IMR-90 (cell line): ENCODE data around the gene DHRS3. TPM values are rescaled to one million over a fixed set of nuclear protein-coding genes. Genes with fewer than 3 reads are reported as not detected.

Experiments
- ATAC-seq: fragments of 200-7000 bp; cut with Tn5 transposase; 2 replicates; pipeline ENCODE4 v1.9.1; 2020; ENCODE audit warnings: low read depth, mild to moderate bottlenecking, moderate library complexity
- BruUV-seq: library from RNA; stranded (reverse); fragments of 400-500 nt; replicated peaks from 2 replicates; lab custom pipeline; 2021; lab: Mats Ljungman, UMichigan
- CTCF ChIA-PET: fragments of 300-600 bp; formaldehyde crosslinking; extraction: SDS; loops from one replicate; lab custom pipeline; 2021; ENCODE audit warnings: antibody characterized with exemption; lab: Yijun Ruan, JAX
- POLR2A ChIA-PET: fragments of 300-600 bp; sonication (Branson Sonifier 250); formaldehyde crosslinking; loops from one replicate; lab custom pipeline; 2022; ENCODE audit warnings: antibody characterized with exemption; ENCODE audit not compliant: unreplicated experiment; lab: Charles Lee
- DNase-seq: peaks from one replicate; pipeline ENCODE4 v3.0.0; 2013
- H2AFZ ChIP-seq: replicated peaks from 2 replicates; pipeline ENCODE3; 2013; ENCODE audit warnings: low read length, mild to moderate bottlenecking; ENCODE audit not compliant: poor library complexity
- H2AK5ac ChIP-seq: 2 replicates; pipeline ENCODE4 v1.6.1; 2013; ENCODE audit warnings: low read depth, low read length, inconsistent platforms
- H2AK9ac ChIP-seq: replicated peaks from 2 replicates; pipeline ENCODE3; 2013; ENCODE audit warnings: mild to moderate bottlenecking, low read depth, low read length, moderate library complexity; ENCODE audit not compliant: poor library complexity
- H2BK120ac ChIP-seq: 2 replicates; pipeline ENCODE4 v1.6.1; 2013; ENCODE audit warnings: low read depth, low read length, inconsistent platforms
- H2BK15ac ChIP-seq: 3 replicates; pipeline ENCODE4 v1.6.1; 2013; ENCODE audit warnings: low read depth, low read length, inconsistent platforms
- H2BK20ac ChIP-seq: 2 replicates; pipeline ENCODE4 v1.6.1; 2013; ENCODE audit warnings: low read depth, mild to moderate bottlenecking, inconsistent platforms, low read length, moderate library complexity
- H2BK5ac ChIP-seq: 2 replicates; pipeline ENCODE4 v1.6.1; 2013; ENCODE audit warnings: mild to moderate bottlenecking, low read depth, low read length, inconsistent platforms; ENCODE audit not compliant: poor library complexity, severe bottlenecking
- H3K14ac ChIP-seq: replicated peaks from 2 replicates; pipeline ENCODE4 v1.6.1; 2013; ENCODE audit warnings: low read depth, low read length, inconsistent platforms
- H3K18ac ChIP-seq: 2 replicates; pipeline ENCODE4 v1.6.1; 2013; ENCODE audit warnings: low read depth, low read length, control low read depth
- H3K23ac ChIP-seq: 2 replicates; pipeline ENCODE4 v1.6.1; 2013; ENCODE audit warnings: low read depth, low read length, inconsistent platforms
- H3K27ac ChIP-seq: 2 replicates; pipeline ENCODE4 v1.5.1; 2013; ENCODE audit warnings: mild to moderate bottlenecking, control low read depth, low read length; ENCODE audit not compliant: insufficient read depth
- H3K27me3 ChIP-seq: 2 replicates; pipeline ENCODE4 v1.6.1; 2013; ENCODE audit warnings: low read length; ENCODE audit not compliant: control insufficient read depth, insufficient read depth
- H3K36me3 ChIP-seq: 2 replicates; pipeline ENCODE4 v1.6.1; 2013; ENCODE audit warnings: low read length, mixed read lengths; ENCODE audit not compliant: control insufficient read depth, insufficient read depth
- H3K4ac ChIP-seq: 2 replicates; pipeline ENCODE4 v1.6.1; 2013; ENCODE audit warnings: low read depth, low read length, inconsistent platforms
- H3K4me1 ChIP-seq: 2 replicates; pipeline ENCODE4 v1.6.1; 2013; ENCODE audit warnings: low read length, mixed read lengths; ENCODE audit not compliant: control insufficient read depth, insufficient read depth
- H3K4me2 ChIP-seq: 2 replicates; pipeline ENCODE4 v1.6.1; 2013; ENCODE audit warnings: low read depth, mild to moderate bottlenecking, control low read depth, low read length, moderate library complexity
- H3K4me3 ChIP-seq: 2 replicates; pipeline ENCODE4 v1.5.1; 2013; ENCODE audit warnings: low read depth, mild to moderate bottlenecking, control low read depth, low read length, moderate library complexity; ENCODE audit not compliant: insufficient read depth
- H3K56ac ChIP-seq: 2 replicates; pipeline ENCODE4 v1.6.1; 2013; ENCODE audit warnings: low read length, inconsistent platforms; ENCODE audit not compliant: insufficient read depth; ENCODE audit errors: extremely low read depth
- H3K79me1 ChIP-seq, 2 experiments: 2 replicates each; pipeline ENCODE4 v1.6.1; 2013; ENCODE audit warnings: low read length in 2 of 2, inconsistent platforms in 1 of 2, low read depth in 1 of 2
- H3K9ac ChIP-seq: 2 replicates; pipeline ENCODE4 v1.6.1; 2013; ENCODE audit warnings: low read depth, low read length, control low read depth
- H3K9me1 ChIP-seq: 2 replicates; pipeline ENCODE4 v1.6.1; 2013; ENCODE audit warnings: low read length, inconsistent platforms; ENCODE audit not compliant: insufficient read depth
- H3K9me3 ChIP-seq: 2 replicates; pipeline ENCODE4 v1.6.1; 2013; ENCODE audit warnings: low read length; ENCODE audit not compliant: control insufficient read depth, insufficient read depth
- H4K20me1 ChIP-seq: 2 replicates; pipeline ENCODE4 v1.6.1; 2013; ENCODE audit warnings: low read length, inconsistent platforms; ENCODE audit not compliant: insufficient read depth
- H4K5ac ChIP-seq: 2 replicates; pipeline ENCODE4 v1.6.1; 2013; ENCODE audit warnings: mild to moderate bottlenecking, low read depth, low read length, control low read depth
- H4K8ac ChIP-seq, 2 experiments: 2 replicates each; pipeline ENCODE4 v1.6.1; 2013; ENCODE audit warnings: low read depth in 2 of 2, low read length in 2 of 2, control low read depth in 1 of 2, inconsistent platforms in 1 of 2
- H4K91ac ChIP-seq: 2 replicates; pipeline ENCODE4 v1.6.1; 2013; ENCODE audit warnings: low read depth, low read length, inconsistent platforms; ENCODE audit not compliant: insufficient read depth
- CHD1 ChIP-seq: IDR thresholded peaks from 2 replicates; pipeline ENCODE4 v1.6.1; 2012; ENCODE audit warnings: low read depth, low read length, improper control_type of control experiment
- MXI1 ChIP-seq: IDR thresholded peaks from 2 replicates; pipeline ENCODE4 v1.6.1; 2012; ENCODE audit warnings: low read depth, mild to moderate bottlenecking, low read length, moderate library complexity, borderline replicate concordance
- NFE2L2 ChIP-seq: fragments of 150-350 bp; IDR thresholded peaks from 2 replicates; pipeline ENCODE4 v1.6.1; 2016; ENCODE audit warnings: low read depth, mild to moderate bottlenecking, low read length
- POLR2A ChIP-seq: IDR thresholded peaks from 2 replicates; pipeline ENCODE4 v1.6.1; 2012; ENCODE audit warnings: mild to moderate bottlenecking, low read depth, low read length
- SMC3 ChIP-seq: fragments of 150-350 bp; IDR thresholded peaks from 2 replicates; pipeline ENCODE4 v1.6.1; 2016; ENCODE audit warnings: low read depth, mild to moderate bottlenecking, antibody characterized with exemption, low read length, moderate library complexity
- WGBS, 2 experiments: methylation state at CpG; one replicate each; pipeline versions ENCODE4 v1.1.5 to v1.1.7; 2013; ENCODE audit warnings: missing lambda C conversion rate in 2 of 2; ENCODE audit not compliant: insufficient read length in 1 of 2; ENCODE audit errors: extremely low coverage in 2 of 2; 5-methylcytosine and 5-hydroxymethylcytosine counted together
- dilution Hi-C: fragments of 300-500 bp; cut with HindIII; formaldehyde crosslinking; loops from one replicate; pipeline ENCODE4 v1.14.3; 2018; ENCODE audit warnings: low sequenced_read_pairs; ENCODE audit not compliant: unreplicated experiment
- in situ Hi-C: fragments of 300-500 bp; cut with MboI; formaldehyde crosslinking; loops from 3 replicates; pipeline ENCODE4 v1.14.3; 2019; ENCODE audit warnings: low sequenced_read_pairs, inconsistent platforms, mixed read lengths
- intact Hi-C: fragments of 100-400 bp; cut with micrococcal nuclease; formaldehyde crosslinking; loops from 2 replicates; pipeline ENCODE4 v1.10.0; 2022
- polyA plus RNA-seq, 3 experiments: library from polyadenylated mRNA; depleted of rRNA; stranded (reverse); fragments of >200 nt; gene quantifications; 2 replicates each; pipeline ENCODE4 v1.2.3, GENCODE V29; 2012; ENCODE audit warnings: low replicate concordance in 1 of 3
- total RNA-seq: library from RNA; depleted of rRNA; stranded (reverse); fragments of >200 nt; gene quantifications from 2 replicates; pipeline ENCODE4 v1.2.3, GENCODE V29; 2012
- TF ChIP-seq, protein P1 (sequence below): fragments of 150-350 bp; IDR thresholded peaks from 2 replicates; pipeline ENCODE4 v1.6.1; 2017; ENCODE audit warnings: mild to moderate bottlenecking, antibody characterized with exemption, low read length, low read depth
- TF ChIP-seq, protein P2 (sequence below): fragments of 150-350 bp; IDR thresholded peaks from 2 replicates; pipeline ENCODE4 v1.6.1; 2016; ENCODE audit warnings: low read depth, mild to moderate bottlenecking, low read length, moderate library complexity, borderline replicate concordance

The DHRS3 gene
- total and polyA plus RNA-seq, 2 of the 4 experiments (the other 2 are of a cell fraction): 11.2 to 14.5 TPM

DNA sequence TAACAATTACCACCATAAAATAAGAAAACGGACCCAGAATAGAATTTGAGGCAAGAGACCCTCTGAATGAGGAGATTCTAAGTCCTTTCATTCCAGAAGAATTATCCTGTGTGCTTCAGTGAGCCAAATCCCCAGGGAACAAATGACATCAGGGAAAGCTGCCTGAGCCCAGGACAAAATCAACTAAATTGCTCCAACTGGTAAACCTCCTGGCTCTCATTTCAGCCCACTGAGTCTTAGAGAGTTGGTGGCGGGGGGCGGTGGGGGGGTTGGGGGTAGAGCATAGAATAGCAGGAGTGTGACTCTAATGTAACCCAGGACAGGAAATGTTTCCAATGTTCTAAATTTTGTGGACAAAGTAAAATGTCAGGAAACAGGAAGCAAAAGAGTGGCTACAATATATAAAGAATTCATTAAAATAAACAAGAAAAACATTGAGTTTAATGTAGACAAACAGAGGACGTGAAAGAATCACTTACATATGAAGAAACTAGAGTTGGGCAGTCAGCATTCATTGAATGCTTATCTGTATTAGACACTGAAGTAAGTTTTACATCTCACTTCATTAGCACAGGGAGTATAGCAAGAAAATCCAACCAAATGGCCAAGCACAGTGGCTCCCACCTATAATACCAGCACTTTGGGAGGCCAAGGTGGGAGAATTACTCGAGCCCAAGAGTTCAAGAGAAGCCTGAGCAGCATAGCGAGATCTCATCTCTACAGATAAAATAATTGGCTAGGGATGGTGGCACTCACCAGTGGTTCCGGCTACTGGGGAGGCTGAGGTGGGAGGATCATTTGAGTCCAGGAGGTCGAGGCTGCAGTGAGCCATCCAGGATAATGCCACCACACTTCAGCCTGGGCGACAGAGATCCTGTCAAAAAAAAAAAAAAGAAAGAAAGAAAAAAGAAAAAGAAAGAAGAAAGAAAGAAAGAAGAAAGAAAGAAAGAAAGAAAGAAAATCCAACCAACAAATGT lies 75.1 kb downstream of the DHRS3 start (continued):
- TF ChIP-seq CHD1: no peak

DNA sequence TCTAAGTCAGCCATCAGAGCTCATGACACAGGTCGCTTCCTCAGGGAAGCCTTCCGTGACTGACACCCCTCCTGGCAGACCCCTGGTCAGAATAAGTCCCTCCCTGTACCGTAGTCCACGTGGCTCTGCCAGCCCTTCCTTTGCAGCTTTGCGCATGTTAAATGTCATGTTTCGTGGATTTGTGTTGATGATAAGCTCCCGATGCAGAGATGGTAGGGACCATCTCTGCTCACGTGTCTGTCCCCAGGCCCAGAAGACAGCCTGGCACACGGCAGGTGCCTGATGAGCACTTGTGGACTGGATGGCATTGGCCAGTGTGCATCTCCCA lies 75.9 kb downstream of the DHRS3 start:
- peaks cover 6% of the 10 kb centered on the region; the same call in 1 of the 2 replicates for H3K27me3 ChIP-seq
- H4K91ac ChIP-seq: peak overlapping the region; percentile 69
- H2BK120ac ChIP-seq: peak overlapping the region; percentile 72
- no peak overlapping the region for H3K56ac ChIP-seq
- no peaks in the 10 kb centered on the region for H3K9me3 ChIP-seq
- H3K27ac ChIP-seq: 0 out of 2 replicates have a peak overlapping the region, but pooled peaks have one; percentile 13
- H3K4me2 ChIP-seq: no peak overlapping the region
- no peak overlapping the region for H3K18ac ChIP-seq
- peak overlapping the region; percentile 82 for H3K4ac ChIP-seq
- DNase-seq (no peak), ATAC-seq (no peak)
- no peaks in the 10 kb centered on the region for H3K79me1 ChIP-seq
- dilution Hi-C loops: no loop called here
- peaks cover 23% of the 10 kb centered on the region for H3K4me1 ChIP-seq
- no peak overlapping the region for H2AFZ ChIP-seq
- intact Hi-C loops: loop anchor here (5.0 kb wide), 1 partner anchor 60 kb away; no protein-coding TSS in a partner anchor
- no peak overlapping the region for H4K5ac ChIP-seq
- BruUV-seq: no TSS peak
- 83% methylated on average over 4 of the region's 9 CpGs; no CpG with 5 or more reads in 1 of the 2 experiments for WGBS, 2 experiments
- H3K14ac ChIP-seq: no peak overlapping the region; the same call in 1 of the 2 replicates
- H2AK5ac ChIP-seq: peak overlapping the region; percentile 47; the same call in 1 of the 2 replicates
- in situ Hi-C loops: no loop called here
- TF ChIP-seq MXI1 (no peak), POLR2A (no peak), SMC3 (no peak), CHD1 (no peak), NFE2L2 (no peak)
- TF ChIP-seq, protein P1, sequence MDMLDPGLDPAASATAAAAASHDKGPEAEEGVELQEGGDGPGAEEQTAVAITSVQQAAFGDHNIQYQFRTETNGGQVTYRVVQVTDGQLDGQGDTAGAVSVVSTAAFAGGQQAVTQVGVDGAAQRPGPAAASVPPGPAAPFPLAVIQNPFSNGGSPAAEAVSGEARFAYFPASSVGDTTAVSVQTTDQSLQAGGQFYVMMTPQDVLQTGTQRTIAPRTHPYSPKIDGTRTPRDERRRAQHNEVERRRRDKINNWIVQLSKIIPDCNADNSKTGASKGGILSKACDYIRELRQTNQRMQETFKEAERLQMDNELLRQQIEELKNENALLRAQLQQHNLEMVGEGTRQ: no peak
- TF ChIP-seq, protein P2, sequence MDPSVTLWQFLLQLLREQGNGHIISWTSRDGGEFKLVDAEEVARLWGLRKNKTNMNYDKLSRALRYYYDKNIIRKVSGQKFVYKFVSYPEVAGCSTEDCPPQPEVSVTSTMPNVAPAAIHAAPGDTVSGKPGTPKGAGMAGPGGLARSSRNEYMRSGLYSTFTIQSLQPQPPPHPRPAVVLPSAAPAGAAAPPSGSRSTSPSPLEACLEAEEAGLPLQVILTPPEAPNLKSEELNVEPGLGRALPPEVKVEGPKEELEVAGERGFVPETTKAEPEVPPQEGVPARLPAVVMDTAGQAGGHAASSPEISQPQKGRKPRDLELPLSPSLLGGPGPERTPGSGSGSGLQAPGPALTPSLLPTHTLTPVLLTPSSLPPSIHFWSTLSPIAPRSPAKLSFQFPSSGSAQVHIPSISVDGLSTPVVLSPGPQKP: no peak
- H3K9me1 ChIP-seq: peaks cover 6% of the 10 kb centered on the region; the same call in 1 of the 2 replicates
- no peak overlapping the region for H2AK9ac ChIP-seq
- no peaks in the 10 kb centered on the region for H4K20me1 ChIP-seq
- H3K36me3 ChIP-seq: no peaks in the 10 kb centered on the region
- no peak overlapping the region for H3K23ac ChIP-seq
- H4K8ac ChIP-seq: peak overlapping the region; percentile 7 to 19; a peak in 1 of 4 replicates
- H3K4me3 ChIP-seq: no peak overlapping the region
- peak overlapping the region; percentile 18; the same call in 2 of the 3 replicates for H2BK15ac ChIP-seq
- CTCF ChIA-PET: no interaction called here
- H3K9ac ChIP-seq: no peak overlapping the region
- peak overlapping the region; percentile 69 for H2BK20ac ChIP-seq
- POLR2A ChIA-PET: no interaction called here
- peak overlapping the region; percentile 27 for H2BK5ac ChIP-seq
